Trophoblast cell (in vitro differentiated cells and primary cell): Measurements from ENCODE around the gene CHIC2.

ENCODE experiments used
- DNase-seq, 2 donors: peaks; one replicate each; pipeline ENCODE4 v3.0.0-alpha.2; 2016
- H2AFZ ChIP-seq: 2 replicates; pipeline ENCODE4 v1.6.1; 2013; ENCODE audit warnings: low read length, moderate library complexity, mild to moderate bottlenecking; ENCODE audit not compliant: insufficient read depth, poor library complexity
- H2AK5ac ChIP-seq: 2 replicates; pipeline ENCODE4 v1.6.1; 2013; ENCODE audit warnings: mild to moderate bottlenecking, low read length
- H2BK120ac ChIP-seq: 2 replicates; pipeline ENCODE4 v1.6.1; 2013; ENCODE audit warnings: low read length, mild to moderate bottlenecking, moderate library complexity; ENCODE audit not compliant: insufficient read depth, poor library complexity
- H2BK12ac ChIP-seq: 2 replicates; pipeline ENCODE4 v1.6.1; 2013; ENCODE audit warnings: mild to moderate bottlenecking, low read length, moderate library complexity
- H2BK5ac ChIP-seq: 2 replicates; pipeline ENCODE4 v1.6.1; 2013; ENCODE audit warnings: low read length, low read depth, moderate library complexity, mild to moderate bottlenecking; ENCODE audit not compliant: poor library complexity
- H3K14ac ChIP-seq: 2 replicates; pipeline ENCODE4 v1.6.1; 2013; ENCODE audit warnings: mild to moderate bottlenecking, low read length
- H3K18ac ChIP-seq: 2 replicates; pipeline ENCODE4 v1.6.1; 2013; ENCODE audit warnings: mild to moderate bottlenecking, low read length
- H3K23ac ChIP-seq: 2 replicates; pipeline ENCODE4 v1.6.1; 2013; ENCODE audit warnings: low read length
- H3K27ac ChIP-seq: 2 replicates; pipeline ENCODE4 v1.5.1; 2013; ENCODE audit warnings: low read depth, mild to moderate bottlenecking, inconsistent platforms, low read length, moderate library complexity
- H3K27me3 ChIP-seq: 2 replicates; pipeline ENCODE4 v1.6.1; 2013; ENCODE audit warnings: inconsistent platforms, mild to moderate bottlenecking, low read length, moderate library complexity; ENCODE audit not compliant: insufficient read depth
- H3K36me3 ChIP-seq, 2 experiments: 1 replicate in 1 of 2; 2 replicates in 1 of 2; pipeline ENCODE4 v1.6.1; 2013; ENCODE audit warnings: low read length in 2 of 2, mild to moderate bottlenecking in 2 of 2, moderate library complexity in 1 of 2; ENCODE audit not compliant: insufficient read depth in 2 of 2, control insufficient read depth in 1 of 2
- H3K4ac ChIP-seq: 2 replicates; pipeline ENCODE4 v1.6.1; 2013; ENCODE audit warnings: low read depth, mild to moderate bottlenecking, low read length, moderate library complexity
- H3K4me1 ChIP-seq, 2 experiments: 1 replicate in 1 of 2; 2 replicates in 1 of 2; pipeline ENCODE4 v1.6.1; 2013; ENCODE audit warnings: low read length in 2 of 2, mild to moderate bottlenecking in 2 of 2, moderate library complexity in 1 of 2; ENCODE audit not compliant: insufficient read depth in 2 of 2, control insufficient read depth in 1 of 2
- H3K4me2 ChIP-seq: 2 replicates; pipeline ENCODE4 v1.6.1; 2013; ENCODE audit warnings: inconsistent platforms, mild to moderate bottlenecking, low read length, moderate library complexity
- H3K4me3 ChIP-seq: 2 replicates; pipeline ENCODE4 v1.5.1; 2013; ENCODE audit warnings: mild to moderate bottlenecking, low read depth, low read length, inconsistent platforms
- H3K79me1 ChIP-seq: one replicate; pipeline ENCODE4 v1.6.1; 2013; ENCODE audit warnings: low read length
- H3K79me2 ChIP-seq: 2 replicates; pipeline ENCODE4 v1.6.1; 2013; ENCODE audit warnings: low read length, mild to moderate bottlenecking; ENCODE audit not compliant: control insufficient read depth, insufficient read depth, poor library complexity
- H3K9ac ChIP-seq: 2 replicates; pipeline ENCODE4 v1.6.1; 2013; ENCODE audit warnings: mild to moderate bottlenecking, low read length
- H3K9me3 ChIP-seq: 2 replicates; pipeline ENCODE4 v1.6.1; 2013; ENCODE audit warnings: low read depth, mild to moderate bottlenecking, control low read depth, inconsistent platforms, low read length; ENCODE audit not compliant: insufficient read depth
- H4K12ac ChIP-seq: 2 replicates; pipeline ENCODE4 v1.6.1; 2013; ENCODE audit warnings: low read depth, mild to moderate bottlenecking, low read length, moderate library complexity
- H4K8ac ChIP-seq: 2 replicates; pipeline ENCODE4 v1.6.1; 2013; ENCODE audit warnings: low read depth, mild to moderate bottlenecking, low read length, moderate library complexity
- H4K91ac ChIP-seq: one replicate; pipeline ENCODE4 v1.6.1; 2013; ENCODE audit warnings: low read depth, mild to moderate bottlenecking, low read length, moderate library complexity
- WGBS: extraction: QIAGEN DNeasy Blood & Tissue Kit; methylation state at CpG from one replicate; pipeline ENCODE4 v1.1.7; 2013; ENCODE audit warnings: missing lambda C conversion rate; ENCODE audit not compliant: insufficient read length, insufficient coverage; ENCODE audit errors: extremely low coverage; 5-methylcytosine and 5-hydroxymethylcytosine counted together

CHIC2 gene

GRCh38 chr4:53974561-53974960 is 89.8 kb downstream of the CHIC2 start:
- no peak overlapping the region for H3K9ac ChIP-seq
- H4K8ac ChIP-seq: no peak overlapping the region
- no peak overlapping the region for H3K14ac ChIP-seq
- no peak overlapping the region for H2BK120ac ChIP-seq
- H3K36me3 ChIP-seq: no peaks in the 10 kb centered on the region
- H2AK5ac ChIP-seq: no peak overlapping the region
- no peak overlapping the region for H2AFZ ChIP-seq
- no peak overlapping the region for H4K12ac ChIP-seq
- no peak overlapping the region for H3K18ac ChIP-seq
- WGBS: no CpG with 5 or more reads among the region's 2 CpGs
- H3K23ac ChIP-seq: no peak overlapping the region
- no peaks in the 10 kb centered on the region for H3K79me1 ChIP-seq
- no peaks in the 10 kb centered on the region for H3K9me3 ChIP-seq
- no peak overlapping the region for H2BK5ac ChIP-seq
- H3K4me3 ChIP-seq: no peak overlapping the region
- DNase-seq: no peak
- H2BK12ac ChIP-seq: no peak overlapping the region
- no peak overlapping the region for H3K4me2 ChIP-seq
- H3K4ac ChIP-seq: no peak overlapping the region
- no peaks in the 10 kb centered on the region for H3K27me3 ChIP-seq
- no peaks in the 10 kb centered on the region for H3K4me1 ChIP-seq
- H3K27ac ChIP-seq: no peak overlapping the region
- H3K79me2 ChIP-seq: no peaks in the 10 kb centered on the region
- no peak overlapping the region for H4K91ac ChIP-seq

DNA sequence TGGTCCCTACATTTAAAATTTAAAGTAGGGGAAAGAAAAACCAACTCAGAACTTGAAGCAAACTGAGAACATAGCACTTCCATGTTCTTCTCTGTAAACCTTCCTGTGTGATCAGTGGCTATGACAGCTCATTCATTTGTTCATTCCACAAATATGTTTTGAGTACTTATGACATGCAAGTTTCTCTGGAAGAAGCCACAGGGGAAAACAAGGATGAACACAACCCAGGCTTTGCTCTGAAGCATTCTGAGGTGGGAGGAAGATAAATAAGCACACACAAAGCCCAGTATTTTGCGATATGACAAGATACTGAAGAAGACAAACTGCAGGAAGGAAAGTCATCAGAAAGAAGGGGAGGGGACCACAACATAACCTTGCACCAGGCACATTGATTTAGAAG is 96.4 kb downstream of the CHIC2 start:
- no peaks in the 10 kb centered on the region for H3K36me3 ChIP-seq
- H4K8ac ChIP-seq: no peak overlapping the region
- no peak overlapping the region for H2AFZ ChIP-seq
- no peak overlapping the region for H2BK12ac ChIP-seq
- H3K18ac ChIP-seq: no peak overlapping the region
- no peak overlapping the region for H3K4ac ChIP-seq
- H3K4me2 ChIP-seq: no peak overlapping the region
- no peak overlapping the region for H3K9ac ChIP-seq
- H3K23ac ChIP-seq: no peak overlapping the region
- WGBS: no CpG with 5 or more reads among the region's 1 CpG
- no peak overlapping the region for H3K14ac ChIP-seq
- no peak overlapping the region for H3K27ac ChIP-seq
- peaks cover 6% of the 10 kb centered on the region for H3K79me1 ChIP-seq
- no peak overlapping the region for H4K12ac ChIP-seq
- no peak overlapping the region for H3K4me3 ChIP-seq
- H3K79me2 ChIP-seq: no peaks in the 10 kb centered on the region
- DNase-seq: no peak
- H4K91ac ChIP-seq: no peak overlapping the region
- peaks cover 5 to 9% of the 10 kb centered on the region in 2 experiments for H3K4me1 ChIP-seq
- H3K27me3 ChIP-seq: no peaks in the 10 kb centered on the region
- H2BK5ac ChIP-seq: no peak overlapping the region
- no peaks in the 10 kb centered on the region for H3K9me3 ChIP-seq
- no peak overlapping the region for H2AK5ac ChIP-seq
- no peak overlapping the region for H2BK120ac ChIP-seq

GRCh38 chr4:53963781-53964180 is 100.6 kb downstream of the CHIC2 start:
- no peak overlapping the region for H3K23ac ChIP-seq
- no peak overlapping the region for H2BK12ac ChIP-seq
- H3K27ac ChIP-seq: peak overlapping the region; percentile 94
- no peak for DNase-seq
- no peak overlapping the region for H2AK5ac ChIP-seq
- no peak overlapping the region for H3K4ac ChIP-seq
- H2BK5ac ChIP-seq: no peak overlapping the region
- H3K79me2 ChIP-seq: no peaks in the 10 kb centered on the region
- no CpG with 5 or more reads among the region's 3 CpGs for WGBS
- no peak overlapping the region for H3K9ac ChIP-seq
- H4K12ac ChIP-seq: no peak overlapping the region
- peaks cover 11 to 27% of the 10 kb centered on the region in 2 experiments for H3K4me1 ChIP-seq
- no peak overlapping the region for H3K4me2 ChIP-seq
- H4K8ac ChIP-seq: no peak overlapping the region
- H3K18ac ChIP-seq: no peak overlapping the region
- no peak overlapping the region for H2AFZ ChIP-seq
- peaks cover 12% of the 10 kb centered on the region for H3K79me1 ChIP-seq
- no peaks in the 10 kb centered on the region for H3K36me3 ChIP-seq
- no peaks in the 10 kb centered on the region for H3K27me3 ChIP-seq
- H3K14ac ChIP-seq: no peak overlapping the region
- peak overlapping the region; percentile 65 for H4K91ac ChIP-seq
- H2BK120ac ChIP-seq: peak overlapping the region; percentile 47
- no peaks in the 10 kb centered on the region for H3K9me3 ChIP-seq
- no peak overlapping the region for H3K4me3 ChIP-seq

- no peak overlapping the region for H3K9ac ChIP-seq
- peak overlapping the region; percentile 18 for H3K4me2 ChIP-seq
- no peak for DNase-seq
- peak overlapping the region; percentile 98 for H4K91ac ChIP-seq
- peak overlapping the region; percentile 1 for H4K12ac ChIP-seq
- H3K79me2 ChIP-seq: no peaks in the 10 kb centered on the region
- peak overlapping the region; percentile 94 for H3K27ac ChIP-seq
- peak overlapping the region; percentile 90 for H3K14ac ChIP-seq
- peaks cover 12% of the 10 kb centered on the region for H3K79me1 ChIP-seq
- no peaks in the 10 kb centered on the region for H3K36me3 ChIP-seq
- no peak overlapping the region for H3K4me3 ChIP-seq
- no peaks in the 10 kb centered on the region for H3K27me3 ChIP-seq
- no peak overlapping the region for H3K23ac ChIP-seq
- H3K18ac ChIP-seq: peak overlapping the region; percentile 19
- peak overlapping the region; percentile 82 for H2AK5ac ChIP-seq
- no CpG with 5 or more reads among the region's 4 CpGs for WGBS
- H2BK12ac ChIP-seq: peak overlapping the region; percentile 41
- peak overlapping the region; percentile 78 for H4K8ac ChIP-seq
- peak overlapping the region; percentile 92 for H2BK120ac ChIP-seq
- H2BK5ac ChIP-seq: peak overlapping the region; percentile 95
- no peaks in the 10 kb centered on the region for H3K9me3 ChIP-seq
- H2AFZ ChIP-seq: no peak overlapping the region
- peaks cover 11 to 28% of the 10 kb centered on the region in 2 experiments for H3K4me1 ChIP-seq
- H3K4ac ChIP-seq: peak overlapping the region; percentile 42
Observed at GRCh38 chr4:53963336-53963735, 101.1 kb downstream of the CHIC2 start.
